SJCRH30 (cell line): ENCODE measurements around the gene TUBG2. TPM values are rescaled to one million over a fixed set of nuclear protein-coding genes. Genes with fewer than 3 reads are reported as not detected.

Experiments used
- total RNA-seq: library from RNA; depleted of rRNA; stranded (reverse); fragments of >200 nt; shearing (Covaris generic); gene quantifications from 2 replicates; pipeline ENCODE4 v1.2.3, GENCODE V29; 2014; rRNA removed

TUBG2 gene
- total RNA-seq, 1 experiment from 2014 or later: 10.4 TPM

Other genes with a start within 250 kb of the TUBG2 start
- 46.9 and 47.8 TPM in 2 replicates for gene CAVIN1, start 236.0 kb upstream of the TUBG2 start, total RNA-seq
- gene ATP6V0A1, start 200.4 kb upstream of the TUBG2 start, total RNA-seq: 25.3 and 30.9 TPM in 2 replicates
- 20.6 and 22.2 TPM in 2 replicates for gene NAGLU, start 123.0 kb upstream of the TUBG2 start, total RNA-seq
- 0.73 and 0.76 TPM in 2 replicates for gene HSD17B1, start 106.4 kb upstream of the TUBG2 start, total RNA-seq
- gene COASY, start 97.1 kb upstream of the TUBG2 start, total RNA-seq: 33.7 and 36.3 TPM in 2 replicates
- gene MLX, start 92.2 kb upstream of the TUBG2 start, total RNA-seq: 44.5 and 48.4 TPM in 2 replicates
- gene PSMC3IP, start 81.6 kb upstream of the TUBG2 start, total RNA-seq: 23.8 and 29.7 TPM in 2 replicates
- gene RETREG3, start 49.9 kb upstream of the TUBG2 start, total RNA-seq: 34.5 and 36.2 TPM in 2 replicates
- gene TUBG1, start 49.6 kb upstream of the TUBG2 start, total RNA-seq: 111 and 122 TPM in 2 replicates
- 10.9 and 13.7 TPM in 2 replicates for gene PLEKHH3, start 17.7 kb downstream of the TUBG2 start, total RNA-seq
- 0.99 and 1.0 TPM in 2 replicates for gene CCR10, start 22.6 kb downstream of the TUBG2 start, total RNA-seq
- gene CNTNAP1, start 23.2 kb downstream of the TUBG2 start, total RNA-seq: 4.0 and 5.0 TPM in 2 replicates
- gene EZH1, start 85.8 kb downstream of the TUBG2 start, total RNA-seq: 17.3 and 27.0 TPM in 2 replicates
- not detected in 2 replicates for gene RAMP2, start 101.9 kb downstream of the TUBG2 start, total RNA-seq
- 71.0 and 79.3 TPM in 2 replicates for gene VPS25, start 114.2 kb downstream of the TUBG2 start, total RNA-seq
- gene WNK4, start 121.3 kb downstream of the TUBG2 start, total RNA-seq: 0.18 and 0.32 TPM in 2 replicates
- gene COA3, start 139.4 kb downstream of the TUBG2 start, total RNA-seq: 105 and 107 TPM in 2 replicates
- 0.10 TPM in 2 replicates for gene CNTD1, start 139.6 kb downstream of the TUBG2 start, total RNA-seq
- gene BECN1, start 165.0 kb downstream of the TUBG2 start, total RNA-seq: 62.1 and 62.9 TPM in 2 replicates
- gene PSME3, start 174.1 kb downstream of the TUBG2 start, total RNA-seq: 142 and 145 TPM in 2 replicates
- gene AOC2, start 185.3 kb downstream of the TUBG2 start, total RNA-seq: 0.86 and 1.1 TPM in 2 replicates
- 0.30 and 0.34 TPM in 2 replicates for gene AOC3, start 191.9 kb downstream of the TUBG2 start, total RNA-seq
- not detected in 2 replicates for gene G6PC1, start 241.5 kb downstream of the TUBG2 start, total RNA-seq